HFFc6 (cell line): ENCODE measurements around the gene KCND3. TPM values are rescaled to one million over a fixed set of nuclear protein-coding genes. Genes with fewer than 3 reads are reported as not detected.

Experiments used
- DNase-seq: peaks from one replicate; pipeline ENCODE4 v3.0.0-alpha.2; 2018
- H3K27ac Mint-ChIP-seq: 2 replicates; pipeline ENCODE4 v1.8.0; 2020; ENCODE audit warnings: mild to moderate bottlenecking, mixed read lengths
- H3K27me3 Mint-ChIP-seq: 2 replicates; pipeline ENCODE4 v1.8.0; 2021; ENCODE audit warnings: mild to moderate bottlenecking, moderate library complexity, mixed read lengths; ENCODE audit not compliant: insufficient read depth
- H3K36me3 Mint-ChIP-seq: 2 replicates; pipeline ENCODE4 v1.8.0; 2021; ENCODE audit warnings: low read depth, mixed read lengths
- H3K4me1 Mint-ChIP-seq: 2 replicates; pipeline ENCODE4 v1.8.0; 2020; ENCODE audit warnings: low read depth, mixed read lengths
- H3K4me3 Mint-ChIP-seq: 2 replicates; pipeline ENCODE4 v1.8.0; 2020; ENCODE audit warnings: mild to moderate bottlenecking, moderate library complexity, mixed read lengths
- H3K9me3 Mint-ChIP-seq: 2 replicates; pipeline ENCODE4 v1.8.0; 2020; ENCODE audit warnings: mild to moderate bottlenecking, mixed read lengths
- CTCF ChIP-seq: fragments of 200-600 bp; sonication (generic); IDR thresholded peaks from 2 replicates; pipeline ENCODE4 v1.5.0; 2021; ENCODE audit warnings: antibody characterized with exemption, mild to moderate bottlenecking
- total RNA-seq, 6 experiments: library from RNA; stranded (reverse); fragmentation: NEBNext Ultra II Directional; extraction: Animal tissue kit (Norgen Biotek cat#: 25700); gene quantifications; 2 replicates in 1 of 6; 3 replicates in 5 of 6; pipeline ENCODE4 v1.2.3, GENCODE V29; 2021

The KCND3 gene
- total RNA-seq, 6 experiments from 2014 or later, result 0.09 to 0.47 (median 0.12) TPM

GRCh38 chr1:111847466-111847865 is 142.0 kb downstream of the KCND3 start:
- H3K9me3 Mint-ChIP-seq, result no peaks in the 10 kb centered on the region

GRCh38 chr1:111846842-111847241 is 142.6 kb downstream of the KCND3 start:
- Mint-ChIP-seq H3K27me3 (peaks cover 37% of the 10 kb centered on the region), H3K36me3 (no peaks in the 10 kb centered on the region), H3K9me3 (no peaks in the 10 kb centered on the region), H3K4me3 (no peak overlapping the region), H3K27ac (no peak overlapping the region), H3K4me1 (no peaks in the 10 kb centered on the region)
- no peak for DNase-seq
- no peak for TF ChIP-seq CTCF

More at GRCh38 chr1:111847466-111847865, 142.0 kb downstream of the KCND3 start:
- no peak for TF ChIP-seq CTCF
- Mint-ChIP-seq H3K27me3 (peaks cover 41% of the 10 kb centered on the region), H3K4me1 (no peaks in the 10 kb centered on the region), H3K36me3 (no peaks in the 10 kb centered on the region), H3K4me3 (no peak overlapping the region), H3K27ac (no peak overlapping the region)
- no peak for DNase-seq

- peaks cover 24% of the 10 kb centered on the region for H3K27me3 Mint-ChIP-seq
- H3K4me3 Mint-ChIP-seq, result no peak overlapping the region
- H3K9me3 Mint-ChIP-seq, result no peaks in the 10 kb centered on the region
- H3K4me1 Mint-ChIP-seq, result no peaks in the 10 kb centered on the region
- DNase-seq, result no peak
- TF ChIP-seq CTCF, result no peak
- no peak overlapping the region for H3K27ac Mint-ChIP-seq
- no peaks in the 10 kb centered on the region for H3K36me3 Mint-ChIP-seq
Observed at GRCh38 chr1:111843177-111843576, 146.3 kb downstream of the KCND3 start.

GRCh38 chr1:111842411-111842810 is 147.1 kb downstream of the KCND3 start:
- Mint-ChIP-seq H3K36me3 (no peaks in the 10 kb centered on the region), H3K27ac (no peak overlapping the region), H3K27me3 (peaks cover 20% of the 10 kb centered on the region), H3K9me3 (no peaks in the 10 kb centered on the region), H3K4me3 (no peak overlapping the region), H3K4me1 (no peaks in the 10 kb centered on the region)
- DNase-seq, result no peak
- TF ChIP-seq CTCF, result no peak

- H3K27me3 Mint-ChIP-seq, result peaks cover 16% of the 10 kb centered on the region
- no peaks in the 10 kb centered on the region for H3K36me3 Mint-ChIP-seq
- no peaks in the 10 kb centered on the region for H3K9me3 Mint-ChIP-seq
- H3K27ac Mint-ChIP-seq, result no peak overlapping the region
- H3K4me3 Mint-ChIP-seq, result no peak overlapping the region
- no peak for TF ChIP-seq CTCF
- H3K4me1 Mint-ChIP-seq, result no peaks in the 10 kb centered on the region
- DNase-seq, result no peak
Observed at GRCh38 chr1:111841746-111842145, 147.7 kb downstream of the KCND3 start.

GRCh38 chr1:111841189-111841588 is 148.3 kb downstream of the KCND3 start:
- no peaks in the 10 kb centered on the region for H3K36me3 Mint-ChIP-seq
- no peaks in the 10 kb centered on the region for H3K4me1 Mint-ChIP-seq
- no peak overlapping the region for H3K27ac Mint-ChIP-seq
- no peak for DNase-seq
- H3K27me3 Mint-ChIP-seq, result peaks cover 15% of the 10 kb centered on the region
- TF ChIP-seq CTCF, result no peak
- no peak overlapping the region for H3K4me3 Mint-ChIP-seq
- H3K9me3 Mint-ChIP-seq, result no peaks in the 10 kb centered on the region
